Stimulated activated CD8-positive, alpha-beta memory T cell treated with anti-CD3 and anti-CD28 coated beads, Interleukin-15, amount 100 ng/mL, for 24 hours (primary cell): Measurements from ENCODE around the gene ISX.
"Not testable (repeated sequence)": the region's sequence is repeated elsewhere in the genome, so short reads cannot be mapped to it uniquely, and the experiment has no call there.

Experiments
- DNase-seq: peaks from one replicate; pipeline ENCODE4 v3.0.0-alpha.2; 2020; ENCODE audit warnings: low read depth

ISX gene

DNA sequence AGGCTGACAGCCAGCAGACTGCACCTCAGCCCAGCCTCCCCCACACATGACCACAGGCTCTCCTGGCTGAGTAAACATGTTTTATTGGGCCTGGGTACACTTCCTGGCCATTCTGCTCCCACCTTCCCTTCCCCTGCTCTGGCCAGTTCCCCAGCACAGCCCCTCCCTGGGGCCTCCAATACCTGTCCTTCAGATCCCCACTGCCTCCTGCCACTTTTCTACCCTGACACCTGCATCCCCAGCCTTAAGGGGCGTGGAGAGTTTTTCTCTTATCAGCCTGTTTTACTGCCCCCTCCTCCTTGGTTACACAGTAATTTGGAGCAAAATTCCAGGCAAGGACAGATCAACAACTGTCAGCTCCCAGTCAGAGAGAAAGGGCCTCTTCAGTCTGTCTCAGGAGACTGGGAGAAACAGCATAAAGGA, at the start of gene ISX:
ISX (plus strand) TSS at position 363 of the 423 bp plus-strand sequence. CDS start 930 bp downstream, outside the sequence.
- no peak for DNase-seq

DNA sequence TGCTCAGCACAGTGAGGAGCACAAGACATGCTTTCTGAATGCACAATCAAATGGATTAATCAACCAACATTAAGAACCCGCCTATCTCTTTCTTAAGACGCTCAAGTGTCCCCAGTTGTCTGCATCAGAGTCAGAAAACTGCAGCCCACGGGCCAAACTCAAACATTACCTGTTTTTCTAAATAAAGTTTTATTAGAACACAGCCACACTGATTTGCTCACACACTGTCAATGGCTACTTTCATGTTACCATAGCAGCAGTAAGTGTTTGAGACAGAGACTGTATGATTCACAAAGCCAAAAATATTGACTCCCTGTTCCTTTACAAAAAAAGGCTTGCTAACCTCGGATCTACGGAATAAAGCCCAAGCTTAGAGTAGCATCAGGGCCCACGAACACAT, 49.0 kb upstream of the ISX start:
- DNase-seq = no peak

DNA sequence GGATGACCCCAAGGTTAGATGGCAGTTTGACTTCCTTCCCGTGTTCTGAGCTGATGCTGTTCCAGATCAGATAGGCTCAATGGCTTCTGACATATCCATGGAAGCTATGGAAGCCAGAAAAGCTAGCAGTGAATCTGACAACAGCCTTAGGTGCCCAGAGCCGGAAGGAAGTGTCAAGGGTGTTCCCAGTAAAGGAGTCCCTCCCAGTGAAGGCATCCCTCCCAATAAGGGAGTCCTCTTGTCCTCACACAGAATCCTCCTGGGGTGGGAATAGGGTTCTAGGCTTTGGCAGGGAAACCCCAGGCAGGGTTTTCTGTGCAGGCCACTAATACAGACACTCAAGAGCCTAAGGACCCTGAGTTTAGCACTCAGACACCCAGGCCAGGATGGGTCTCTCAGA, 47.0 kb upstream of the ISX start:
- no peak for DNase-seq

DNA sequence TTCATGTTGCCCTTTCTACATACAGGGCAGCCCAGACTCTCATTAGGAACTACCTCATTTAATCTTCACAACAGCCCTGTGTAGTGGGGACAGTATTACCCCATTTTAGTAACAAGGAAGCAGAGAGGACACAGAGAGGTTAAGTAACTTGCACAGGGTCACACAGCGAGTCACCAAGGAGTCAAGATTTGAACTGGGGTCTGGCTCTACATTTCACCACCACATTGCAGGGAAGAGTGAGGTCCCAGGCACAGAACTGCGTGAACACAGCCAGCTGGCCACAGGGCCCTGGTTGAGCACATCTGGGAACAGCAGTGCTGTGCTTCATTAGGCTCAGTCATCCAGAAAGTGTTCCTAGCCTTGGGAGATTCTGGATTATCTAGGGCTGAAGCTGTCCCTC, 45.4 kb upstream of the ISX start:
- no peak for DNase-seq

DNA sequence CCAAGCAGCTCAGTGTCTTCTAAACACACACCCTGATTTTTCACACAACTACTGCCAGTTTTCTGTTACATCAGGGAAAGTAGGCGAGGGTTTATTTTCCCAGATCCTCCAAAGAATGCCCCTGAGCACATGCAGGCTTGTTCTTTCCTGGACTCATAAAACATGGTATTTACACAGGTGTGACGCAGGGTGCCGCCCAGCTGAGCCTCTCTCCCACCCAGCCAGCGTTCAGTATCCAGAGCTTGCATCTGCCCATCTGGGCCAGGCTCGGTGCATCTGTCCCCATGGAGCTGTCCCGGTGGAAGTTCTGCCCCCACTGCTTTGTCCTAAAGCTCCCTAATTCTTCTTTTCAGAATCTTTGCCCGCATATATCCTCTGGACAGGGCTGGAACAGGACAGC, 44.8 kb upstream of the ISX start:
- no peak for DNase-seq

DNA sequence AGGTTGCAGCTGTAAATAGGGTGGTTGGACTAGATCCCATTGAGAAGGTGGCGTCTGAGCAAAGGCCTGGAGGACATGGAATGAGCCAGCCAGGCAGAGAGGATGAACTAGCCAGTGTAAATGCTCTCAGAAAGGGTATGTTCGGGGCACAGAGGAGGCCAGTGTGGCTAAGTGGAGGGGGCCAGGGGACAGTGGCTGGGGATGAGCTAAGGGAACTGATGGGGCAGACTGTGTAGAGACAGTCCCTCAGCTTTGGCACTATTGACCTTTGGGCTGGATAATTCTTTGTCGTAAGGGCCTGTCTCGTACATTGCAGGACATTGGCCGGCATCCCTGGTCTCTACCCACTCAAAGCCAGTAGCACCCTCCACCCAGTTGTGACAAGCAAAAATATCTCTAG, 43.7 kb upstream of the ISX start:
- DNase-seq = no peak

DNA sequence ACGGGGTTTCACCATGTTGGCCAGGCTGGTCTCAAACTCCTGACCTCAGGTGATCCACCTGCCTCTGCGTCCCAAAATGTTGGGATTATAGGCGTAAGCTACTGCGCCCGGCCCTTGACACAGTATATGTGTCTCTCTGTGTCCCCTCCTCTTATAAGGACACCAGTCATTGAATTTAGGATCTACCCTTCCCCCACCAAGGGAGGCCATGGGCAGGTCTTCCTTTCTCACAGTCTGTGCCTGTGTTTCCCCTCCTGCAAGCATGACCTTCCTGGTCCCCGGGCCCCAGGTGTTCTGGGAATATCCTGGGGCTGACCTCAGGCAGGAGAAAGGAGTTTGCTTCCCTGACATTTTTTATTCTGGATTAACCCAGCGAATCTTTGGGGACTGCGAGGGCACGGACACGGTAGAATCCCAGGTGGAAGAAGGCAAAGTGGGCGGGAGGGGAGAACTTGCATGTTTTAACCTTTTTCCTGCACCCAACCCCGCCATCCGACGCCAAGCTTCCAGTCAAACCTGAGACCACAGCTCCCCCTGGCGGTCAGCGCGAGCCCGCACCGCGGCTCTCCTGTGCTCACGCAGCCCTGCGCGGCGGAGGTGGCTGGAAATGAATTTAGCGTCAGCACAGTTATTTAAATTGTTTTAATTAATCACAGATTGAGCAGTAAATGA, 42.1 kb upstream of the ISX start:
- peak; percentile 53 for DNase-seq

DNA sequence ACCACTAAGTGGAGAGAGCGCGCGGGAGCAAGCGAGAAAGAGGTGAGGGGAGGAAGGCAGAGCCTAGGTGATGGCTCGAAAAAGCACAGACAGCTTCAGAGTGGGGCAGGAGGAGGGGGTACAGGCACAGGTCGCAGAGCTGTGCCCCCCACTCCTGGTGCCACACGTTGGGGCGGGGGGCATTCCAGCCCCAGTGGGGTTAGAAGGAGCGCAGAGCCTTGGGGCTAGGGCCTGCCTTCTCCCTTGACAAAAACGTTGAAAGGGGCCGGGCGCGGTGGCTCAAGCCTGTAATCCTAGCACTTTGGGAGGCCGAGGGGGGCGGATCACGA, 41.6 kb upstream of the ISX start:
- no peak for DNase-seq

DNA sequence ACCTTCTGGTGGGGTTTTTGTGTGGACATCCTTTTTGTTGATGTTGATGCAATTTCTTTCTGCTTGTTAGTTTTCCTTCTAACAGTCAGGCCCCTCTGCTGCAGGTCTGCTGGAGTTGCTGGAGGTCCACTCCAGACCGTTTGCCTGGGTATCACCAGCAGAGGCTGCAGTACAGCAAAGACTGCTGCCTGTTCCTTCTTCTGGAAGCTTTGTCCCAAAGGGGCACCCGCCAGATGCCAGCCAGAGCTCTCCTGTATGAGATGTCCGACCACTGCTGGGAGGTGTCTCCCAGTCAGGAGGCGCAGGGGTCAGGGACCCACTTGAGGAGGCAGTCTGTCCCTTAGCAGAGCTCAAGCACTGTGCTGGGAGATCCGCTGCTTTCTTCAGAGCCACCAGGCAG, 35.8 kb upstream of the ISX start:
- not testable (repeated sequence) for DNase-seq

DNA sequence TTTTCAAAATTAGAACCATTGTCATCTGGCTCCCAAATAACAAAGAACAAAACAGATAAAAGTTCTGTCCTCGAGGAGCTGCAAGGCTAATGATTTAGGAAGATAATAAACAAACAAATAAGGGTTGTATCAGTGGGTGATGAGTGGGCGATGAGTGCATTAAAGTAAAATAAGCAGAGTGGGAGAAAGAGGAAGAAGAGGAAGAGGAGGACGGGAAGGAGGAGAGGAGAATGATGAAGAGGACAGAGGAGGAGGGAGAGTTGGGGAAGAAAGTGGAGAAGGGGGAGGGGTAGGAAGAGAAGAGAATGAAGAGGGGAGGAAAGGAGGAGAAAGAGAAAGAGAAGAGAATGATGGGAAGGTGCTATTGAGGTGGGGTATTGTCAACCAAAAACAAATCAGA, 33.4 kb upstream of the ISX start:
- no peak for DNase-seq

DNA sequence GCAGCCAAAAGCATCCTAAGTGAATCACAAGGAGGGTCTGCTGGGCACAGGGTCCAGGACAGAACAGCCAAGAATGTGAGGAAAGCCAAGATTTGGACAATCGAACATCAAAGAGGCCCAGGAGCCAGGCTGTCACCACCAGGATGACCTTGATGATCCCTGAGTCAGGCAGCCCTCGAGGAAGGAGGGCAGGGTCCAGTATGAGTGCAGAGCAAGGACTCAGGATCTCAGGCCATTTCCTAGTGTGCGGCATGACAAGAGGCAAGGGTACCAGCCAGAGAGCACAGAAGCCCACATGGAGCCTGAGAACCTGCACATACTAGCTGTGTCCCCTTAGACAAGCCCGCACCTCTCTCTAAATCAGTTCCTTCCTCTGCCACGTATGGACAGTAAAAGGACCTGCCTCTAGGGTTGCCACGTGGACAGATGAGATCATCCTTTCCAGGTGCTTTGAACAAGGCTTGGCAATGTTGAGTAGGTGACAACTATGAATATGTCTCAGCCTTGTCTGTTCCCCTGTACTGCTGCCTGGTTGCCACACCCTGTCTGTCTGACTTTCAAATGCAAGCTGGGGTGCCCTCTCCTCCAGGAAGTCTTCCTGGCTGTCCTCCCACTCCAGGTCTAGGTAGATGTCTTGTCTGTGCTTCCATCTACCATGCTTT, 32.2 kb upstream of the ISX start:
- no peak for DNase-seq

DNA sequence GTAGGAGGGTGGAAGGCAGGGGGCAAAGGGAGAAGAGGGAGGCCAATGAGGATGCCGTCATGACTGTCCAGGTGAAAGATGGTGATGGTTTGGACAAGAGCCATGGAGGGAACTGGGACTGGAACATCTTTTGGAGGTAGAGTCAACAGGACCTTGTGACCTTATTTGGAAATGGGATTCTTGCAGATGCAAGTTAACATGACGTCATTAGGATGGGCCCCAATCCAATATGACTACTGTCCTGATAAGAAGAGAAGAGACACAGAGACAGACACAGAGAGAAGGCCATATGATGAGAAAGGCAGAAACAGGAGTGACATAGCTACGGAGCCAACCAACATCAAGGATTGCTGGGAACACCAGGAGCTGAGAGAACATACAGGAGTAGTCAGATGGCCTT, 31.0 kb upstream of the ISX start:
- DNase-seq = no peak

DNA sequence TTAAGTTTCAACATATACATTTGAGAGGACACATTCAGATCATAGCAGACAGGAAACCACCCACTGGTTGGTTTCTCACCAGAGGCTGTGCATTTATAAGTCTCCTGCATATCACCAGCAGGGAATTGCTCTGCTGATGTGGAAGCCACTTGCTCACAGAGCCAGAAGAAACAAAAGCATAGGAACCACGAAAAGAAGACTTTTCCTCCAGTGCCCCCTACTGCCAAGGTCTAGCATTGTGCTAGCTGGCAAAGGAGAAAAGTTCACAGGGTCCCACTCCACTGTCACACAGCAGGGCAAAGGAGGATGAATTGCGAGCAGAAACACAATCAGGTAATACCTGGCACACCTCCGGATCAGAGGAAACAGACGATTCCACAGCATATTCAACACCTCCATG, 28.9 kb upstream of the ISX start:
- no peak for DNase-seq

DNA sequence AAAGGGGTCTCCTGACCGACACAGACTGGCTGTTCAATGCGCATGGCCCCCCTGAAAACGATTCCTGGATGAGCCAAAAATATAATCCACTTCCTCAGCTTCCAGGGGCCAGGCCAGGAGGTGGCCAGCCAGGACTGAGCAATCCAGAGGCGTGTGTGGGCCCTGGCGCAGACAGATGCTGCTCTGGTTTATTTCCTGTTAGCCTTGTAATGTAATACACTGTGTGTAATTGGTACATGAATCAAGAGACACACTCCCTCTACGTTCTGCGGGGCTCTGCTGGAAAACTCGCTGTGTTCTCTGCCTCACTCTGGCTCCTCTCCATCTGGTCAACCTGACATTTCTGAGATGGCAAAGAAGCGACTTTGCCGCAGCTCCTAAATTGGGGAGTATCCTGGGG, 26.3 kb upstream of the ISX start:
- no peak for DNase-seq

DNA sequence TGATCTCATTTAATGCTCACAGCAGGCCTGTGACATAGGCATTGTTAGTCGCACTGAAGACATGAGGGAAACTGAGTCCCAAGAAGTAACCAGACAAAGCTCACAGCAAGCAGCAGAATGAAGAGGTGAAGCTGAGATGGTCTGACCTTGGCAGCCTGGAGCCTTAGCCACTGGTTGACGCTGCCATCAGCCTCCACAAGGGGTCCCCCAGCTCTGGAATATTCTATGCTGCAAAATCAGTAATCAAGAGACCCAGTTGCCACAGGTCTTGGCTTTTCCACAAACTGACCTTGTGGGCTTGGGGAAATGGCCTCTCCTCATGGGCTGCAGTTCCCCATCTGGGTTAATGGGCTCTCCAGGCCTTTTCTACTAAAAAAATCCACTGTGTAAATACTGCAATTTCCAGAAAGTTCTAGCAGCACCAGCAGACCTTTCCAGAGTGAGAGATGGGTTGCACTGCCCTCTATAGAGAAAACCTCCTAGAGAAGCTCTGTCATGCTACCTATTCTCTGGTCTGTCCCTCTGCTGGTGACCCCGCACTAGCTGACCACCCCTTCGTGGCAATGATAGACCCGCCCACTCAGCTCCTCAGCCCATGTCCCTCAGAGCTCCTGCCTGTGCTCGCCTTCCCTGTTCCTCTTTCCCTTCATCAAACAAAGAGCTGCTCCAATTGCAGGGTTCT, 22.6 kb upstream of the ISX start:
- no peak for DNase-seq

DNA sequence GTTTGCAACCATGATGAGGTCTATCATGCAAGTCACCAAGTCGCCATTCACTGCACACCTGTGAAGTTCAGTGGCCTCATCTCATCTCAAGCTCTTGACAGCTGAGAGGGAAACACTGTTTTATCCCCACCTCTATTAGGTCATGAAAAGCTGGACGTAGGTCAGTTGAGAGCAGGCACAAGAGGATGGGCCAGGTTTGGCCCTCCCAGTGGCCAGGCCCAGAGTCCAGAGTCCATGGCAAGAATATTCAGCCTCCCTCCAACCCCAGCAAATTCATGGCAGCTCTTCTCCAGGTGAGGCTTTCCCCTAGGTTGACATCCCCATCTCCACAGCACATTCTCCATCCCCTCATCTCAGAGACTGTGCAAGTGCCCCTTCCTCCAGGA, 22.0 kb upstream of the ISX start:
- DNase-seq = no peak

DNA sequence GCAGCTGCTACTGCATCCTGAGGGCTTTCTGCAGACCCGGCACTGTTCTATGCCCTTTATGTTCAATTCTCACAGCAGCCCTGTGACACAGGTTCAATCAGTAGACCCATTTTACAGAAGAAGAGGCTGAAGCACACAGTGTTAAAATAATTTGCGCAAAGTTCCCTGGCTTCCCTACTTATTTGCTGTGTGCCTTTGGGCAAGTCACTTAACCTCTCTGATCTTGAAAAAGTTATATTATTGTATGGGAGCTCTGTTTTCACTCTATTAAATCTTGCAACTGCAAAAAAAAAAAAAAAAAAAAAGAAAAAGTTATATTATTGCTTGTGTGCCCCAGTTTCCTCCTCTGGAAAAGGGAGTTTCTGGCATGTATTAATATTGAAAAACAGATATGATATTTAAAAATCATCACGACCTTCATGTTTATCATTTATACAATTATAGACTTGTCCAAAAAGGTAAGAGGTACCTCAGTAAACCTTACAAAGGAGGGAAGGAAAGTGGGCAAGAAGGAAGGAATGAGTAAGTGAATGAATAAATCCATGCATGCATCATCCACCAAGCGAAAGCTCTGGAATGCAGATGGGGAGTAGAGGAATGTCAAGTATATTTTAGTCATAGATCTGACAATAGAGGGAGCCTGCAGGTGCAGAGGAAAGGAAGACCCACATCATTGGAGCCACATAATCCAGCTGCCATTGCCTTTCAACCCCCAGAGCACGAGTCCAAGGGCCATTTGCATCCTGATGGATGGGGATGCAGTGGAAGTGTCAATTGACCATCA, 21.2 kb upstream of the ISX start:
- no peak for DNase-seq

DNA sequence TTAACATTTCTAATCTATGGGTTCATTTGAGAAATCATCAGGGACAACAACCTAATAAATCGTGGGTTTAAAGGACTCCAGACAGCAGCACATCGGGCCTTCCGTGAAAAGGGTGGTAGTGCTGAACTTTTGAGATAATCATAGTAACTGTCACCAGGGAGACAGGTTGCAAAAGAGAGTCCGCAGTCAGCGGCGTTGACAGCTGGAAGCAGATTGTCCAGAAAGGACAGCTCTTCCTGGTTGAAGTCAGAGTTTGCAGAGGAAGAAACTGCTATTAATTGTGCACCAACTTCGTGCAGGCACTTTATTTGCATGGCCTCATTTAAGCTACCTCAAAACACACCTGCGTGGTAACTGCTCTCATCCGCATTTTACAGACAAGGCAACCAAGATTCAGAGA, 20.5 kb upstream of the ISX start:
- no peak for DNase-seq

DNA sequence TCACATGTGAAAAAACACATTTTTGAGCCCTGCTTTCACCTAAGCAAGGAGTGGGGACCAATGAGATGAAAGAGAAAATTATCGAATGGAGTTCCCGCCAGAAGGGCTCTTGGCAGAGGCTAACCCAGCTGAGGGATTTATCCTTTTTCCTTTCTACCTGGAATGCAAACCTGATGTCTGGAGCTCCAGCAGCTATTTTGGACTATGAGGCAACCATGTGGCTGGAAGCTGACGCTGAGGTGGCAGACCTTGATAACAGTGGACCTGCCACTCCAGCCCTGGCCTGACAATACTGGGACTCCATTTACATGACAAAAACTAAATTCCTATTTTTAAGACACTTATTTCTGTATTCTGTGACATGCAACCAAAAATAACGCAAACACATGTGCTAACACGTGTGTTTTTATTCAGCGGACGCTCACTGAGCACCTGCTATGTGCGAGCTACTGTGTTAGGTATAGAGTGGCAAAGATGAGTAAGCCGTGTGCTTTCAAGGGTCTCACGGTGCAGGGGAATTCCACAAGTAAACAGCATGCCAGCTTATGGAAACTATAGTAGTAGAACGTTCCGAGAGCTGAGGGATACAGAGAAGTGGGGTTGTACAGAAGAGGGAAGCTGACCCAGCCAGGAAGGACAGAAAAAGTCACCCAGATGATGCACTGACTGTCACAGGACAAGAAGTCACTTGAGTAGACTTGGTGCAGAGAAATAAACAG, 19.1 kb upstream of the ISX start:
- DNase-seq = no peak

DNA sequence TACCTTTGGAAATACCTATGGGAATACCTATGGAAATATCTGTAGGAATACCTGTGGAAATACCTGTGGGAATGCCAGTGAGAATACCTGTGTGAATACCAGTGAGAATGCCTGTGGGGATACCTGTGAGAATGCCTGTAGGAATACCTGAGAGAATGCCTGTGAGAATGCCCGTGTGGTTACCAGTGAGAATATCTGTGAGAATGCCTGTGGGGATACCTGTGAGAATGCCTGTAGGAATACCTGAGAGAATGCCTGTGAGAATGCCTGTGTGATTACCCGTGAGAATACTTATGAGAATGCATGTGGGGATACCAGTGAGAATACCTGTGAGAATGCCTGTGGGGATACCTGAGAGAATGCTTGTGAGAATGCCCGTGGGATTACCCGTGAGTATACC, 15.9 kb upstream of the ISX start:
- DNase-seq = not testable (repeated sequence)

DNA sequence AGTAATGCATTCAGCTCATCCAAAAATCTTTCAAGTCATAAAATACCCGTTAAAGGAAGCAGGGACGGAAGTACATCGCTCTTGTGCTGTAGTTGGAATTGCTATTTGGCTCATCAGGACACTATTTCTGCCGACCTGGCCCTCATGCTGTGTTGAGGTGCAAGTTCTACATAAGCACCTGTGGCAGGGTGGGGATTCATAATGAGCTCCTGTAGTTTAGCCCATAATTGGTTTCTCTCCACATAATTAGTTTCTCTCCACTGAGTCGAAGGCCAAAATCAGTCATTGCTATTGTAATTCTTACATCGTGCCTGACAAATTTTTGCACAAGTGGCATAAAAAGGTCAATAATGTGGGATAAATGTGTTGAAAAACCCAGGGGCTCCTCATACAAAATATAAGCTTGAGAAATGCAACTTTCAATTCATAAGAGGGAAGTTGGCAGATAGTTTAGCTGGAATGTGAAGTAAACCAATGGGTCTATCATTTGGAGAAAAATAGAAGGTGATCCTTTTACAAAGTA, 14.9 kb upstream of the ISX start:
- DNase-seq = no peak

DNA sequence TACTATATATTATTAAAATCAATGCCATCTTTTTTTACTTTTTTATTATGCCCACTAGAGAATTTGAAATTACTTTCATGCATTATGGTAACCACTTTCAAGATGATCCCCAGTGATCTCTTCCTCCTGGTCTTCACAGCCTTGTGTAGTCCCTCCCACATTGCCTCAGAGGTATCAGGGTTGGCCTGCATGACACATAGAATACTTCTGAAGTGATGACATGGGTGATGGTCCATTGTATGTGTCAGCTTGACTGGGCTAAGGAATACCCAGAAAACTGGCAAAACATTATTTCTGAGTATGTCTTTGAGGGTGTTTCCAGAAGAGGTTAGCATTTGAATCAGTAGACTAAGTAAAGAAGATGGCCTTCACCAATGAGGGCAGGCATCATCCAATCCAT, 14.2 kb upstream of the ISX start:
- no peak for DNase-seq
